HAP-1 (cell line): Measurements from ENCODE around the gene ACSL6.

ENCODE experiments used
- DNase-seq, 2 experiments: peaks; one replicate each; pipeline ENCODE4 v3.0.0-alpha.2; 2016 to 2020; ENCODE audit warnings: low spot score in 2 of 2
- H3K27me3 ChIP-seq: fragments of 250-450 bp; sonication (Bioruptor Pico); 2 replicates; pipeline ENCODE4 v1.5.1; 2020; ENCODE audit warnings: low read depth, mild to moderate bottlenecking, moderate library complexity
- H3K36me3 ChIP-seq: fragments of 250-450 bp; sonication (Bioruptor Pico); replicated peaks from 2 replicates; pipeline ENCODE4 v1.5.1; 2020; ENCODE audit warnings: mild to moderate bottlenecking
- H3K4me1 ChIP-seq: fragments of 250-450 bp; sonication (Bioruptor Pico); 2 replicates; pipeline ENCODE4 v1.5.1; 2020; ENCODE audit warnings: mild to moderate bottlenecking
- H3K4me3 ChIP-seq: fragments of 250-450 bp; sonication (Bioruptor Pico); 2 replicates; pipeline ENCODE4 v1.5.1; 2020; ENCODE audit warnings: mild to moderate bottlenecking, moderate library complexity
- H3K9me3 ChIP-seq: fragments of 250-450 bp; sonication (Bioruptor Pico); 2 replicates; pipeline ENCODE4 v1.5.1; 2020; ENCODE audit warnings: mild to moderate bottlenecking, moderate library complexity
- in situ Hi-C: fragments of 300-500 bp; cut with MboI; formaldehyde crosslinking; loops from 3 replicates; pipeline ENCODE4 v1.14.3; 2020; ENCODE audit warnings: low sequenced_read_pairs, inconsistent platforms, mixed read lengths

The ACSL6 gene

GRCh38 chr5:132016721-132017250, 5.3 kb upstream of the ACSL6 start:
- in situ Hi-C loops = no loop called here
- no peak for DNase-seq
- no peaks in the 10 kb centered on the region for H3K36me3 ChIP-seq
- H3K9me3 ChIP-seq = no peaks in the 10 kb centered on the region
- H3K27me3 ChIP-seq = peaks cover 22% of the 10 kb centered on the region
- H3K4me3 ChIP-seq = no peak overlapping the region
- no peaks in the 10 kb centered on the region for H3K4me1 ChIP-seq

DNA sequence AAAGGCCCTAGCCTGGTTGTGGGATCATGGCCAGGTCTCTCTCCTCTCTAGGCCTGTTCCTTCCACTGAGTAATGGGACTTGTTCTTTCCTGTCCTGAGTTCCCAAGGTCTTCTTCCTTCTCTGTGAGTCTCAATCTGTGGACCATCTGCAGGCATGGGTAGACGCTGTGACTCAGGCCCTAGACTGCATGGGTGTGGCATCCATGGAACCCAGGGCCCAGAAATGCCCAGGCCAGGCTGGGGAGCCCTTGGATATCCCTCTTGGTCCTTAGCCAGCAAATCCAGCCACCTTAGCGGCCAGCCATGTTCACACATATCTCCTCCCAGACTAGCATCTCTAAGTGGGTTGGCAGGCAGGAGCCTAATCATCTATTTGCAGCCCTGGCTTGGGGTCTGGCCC, 2.3 kb upstream of the ACSL6 start:
- DNase-seq = no peak
- no peaks in the 10 kb centered on the region for H3K9me3 ChIP-seq
- in situ Hi-C loops = no loop called here
- no peak overlapping the region for H3K4me3 ChIP-seq
- no peaks in the 10 kb centered on the region for H3K36me3 ChIP-seq
- H3K4me1 ChIP-seq = no peaks in the 10 kb centered on the region
- H3K27me3 ChIP-seq = peaks cover 16% of the 10 kb centered on the region; the same call in 1 of the 2 replicates

DNA sequence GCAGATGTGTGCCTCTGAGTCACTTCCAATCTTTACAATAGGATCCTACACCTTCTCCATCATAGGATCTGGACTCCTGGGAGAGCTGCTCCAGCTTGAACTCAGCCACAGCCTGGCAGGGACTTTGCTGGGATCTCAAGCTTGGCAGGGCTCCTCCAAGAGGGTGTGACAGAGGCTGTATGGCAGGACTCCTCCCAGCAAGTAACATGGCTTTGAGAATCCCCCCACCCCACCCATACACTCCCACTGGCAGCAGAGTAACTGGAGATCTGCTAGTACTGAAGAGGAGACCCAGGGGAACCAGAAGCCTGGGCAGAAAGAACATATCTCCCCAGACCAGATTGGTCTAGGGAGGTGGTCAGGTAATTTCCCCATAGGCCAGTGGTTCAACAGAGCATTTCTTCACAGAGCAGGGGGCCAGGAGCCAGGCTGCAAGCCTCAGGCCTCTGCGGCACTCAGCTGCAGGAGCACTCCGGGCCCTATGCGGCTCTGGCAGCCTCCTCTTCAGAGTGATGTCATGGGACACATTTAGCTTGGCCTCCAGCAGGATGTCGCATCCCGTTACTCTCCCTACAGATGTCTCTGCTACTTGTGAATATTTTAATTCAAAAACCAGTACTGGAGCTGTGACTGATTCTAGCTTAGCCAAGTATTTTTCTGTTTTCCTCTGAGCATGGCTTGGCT, 1.7 kb upstream of the ACSL6 start:
- no peak overlapping the region for H3K4me3 ChIP-seq
- H3K27me3 ChIP-seq = peaks cover 11% of the 10 kb centered on the region; the same call in 1 of the 2 replicates
- DNase-seq = no peak
- H3K9me3 ChIP-seq = no peaks in the 10 kb centered on the region
- H3K4me1 ChIP-seq = no peaks in the 10 kb centered on the region
- H3K36me3 ChIP-seq = no peaks in the 10 kb centered on the region
- in situ Hi-C loops = no loop called here

GRCh38 chr5:132012371-132013005, 1.0 kb upstream of the ACSL6 start:
- in situ Hi-C loops = no loop called here
- Histone ChIP-seq H3K36me3 (no peaks in the 10 kb centered on the region), H3K9me3 (no peaks in the 10 kb centered on the region), H3K4me3 (no peak overlapping the region), H3K4me1 (no peaks in the 10 kb centered on the region), H3K27me3 (peaks cover 7% of the 10 kb centered on the region; the same call in 1 of the 2 replicates)
- peak; percentile 31 to 72 for DNase-seq

DNA sequence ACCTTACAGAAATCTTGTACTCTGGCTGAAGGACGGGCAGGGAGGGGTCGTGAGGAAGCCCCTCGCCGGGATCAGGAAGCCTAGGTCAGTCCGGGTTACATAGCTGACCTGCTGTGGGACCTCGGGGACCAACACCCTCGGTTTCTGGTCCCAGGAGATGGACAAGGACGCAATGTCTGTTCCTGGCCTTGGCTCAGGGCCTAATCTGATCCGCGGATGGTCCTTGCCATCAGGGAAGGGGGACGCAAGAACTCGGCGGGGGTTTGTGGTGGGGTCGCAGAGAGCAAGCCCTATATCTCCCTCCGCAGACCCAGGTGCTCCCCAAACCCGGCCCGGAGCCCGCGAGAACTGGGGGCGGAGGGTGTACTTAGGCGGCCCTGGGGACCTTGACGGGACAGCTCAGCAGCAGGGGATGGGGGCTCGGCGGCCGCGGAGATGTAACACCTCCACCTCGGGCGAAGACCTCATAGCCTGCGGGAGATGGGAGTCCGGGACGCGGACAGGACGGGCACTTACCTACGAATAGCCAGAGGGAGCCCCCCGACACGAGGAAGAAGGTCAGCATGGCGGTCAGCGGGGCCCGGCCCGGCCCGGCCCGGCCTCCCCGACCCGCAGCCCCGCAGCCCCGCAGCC, 353 bp downstream of the ACSL6 start:
- Histone ChIP-seq H3K9me3 (no peaks in the 10 kb centered on the region), H3K27me3 (peaks cover 7% of the 10 kb centered on the region; the same call in 1 of the 2 replicates), H3K4me1 (no peaks in the 10 kb centered on the region), H3K4me3 (peak overlapping the region; percentile 41), H3K36me3 (no peaks in the 10 kb centered on the region)
- DNase-seq = peak in 1 of 2 experiments; percentile 6
- in situ Hi-C loops = no loop called here

DNA sequence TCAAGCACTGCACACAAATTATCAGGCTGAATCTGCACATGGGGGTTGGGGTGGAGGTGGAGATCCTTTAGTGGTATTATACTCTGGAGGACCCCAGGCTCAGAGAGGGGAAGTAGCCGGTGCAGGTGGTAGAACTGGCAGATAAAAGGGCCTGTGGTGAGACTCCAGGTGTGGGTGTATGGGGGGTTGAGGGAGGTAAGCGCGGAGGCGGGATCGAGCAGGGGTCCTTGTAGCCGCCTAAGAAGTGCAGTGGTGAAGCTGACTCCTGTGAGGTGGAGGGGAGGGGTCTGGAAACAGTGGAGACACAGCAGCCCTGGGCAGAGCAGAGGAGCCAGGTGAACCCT, 841 bp downstream of the ACSL6 start:
- no peaks in the 10 kb centered on the region for H3K36me3 ChIP-seq
- in situ Hi-C loops = no loop called here
- no peaks in the 10 kb centered on the region for H3K9me3 ChIP-seq
- DNase-seq = no peak
- peaks cover 7% of the 10 kb centered on the region; the same call in 1 of the 2 replicates for H3K27me3 ChIP-seq
- no peaks in the 10 kb centered on the region for H3K4me1 ChIP-seq
- no peak overlapping the region for H3K4me3 ChIP-seq

DNA sequence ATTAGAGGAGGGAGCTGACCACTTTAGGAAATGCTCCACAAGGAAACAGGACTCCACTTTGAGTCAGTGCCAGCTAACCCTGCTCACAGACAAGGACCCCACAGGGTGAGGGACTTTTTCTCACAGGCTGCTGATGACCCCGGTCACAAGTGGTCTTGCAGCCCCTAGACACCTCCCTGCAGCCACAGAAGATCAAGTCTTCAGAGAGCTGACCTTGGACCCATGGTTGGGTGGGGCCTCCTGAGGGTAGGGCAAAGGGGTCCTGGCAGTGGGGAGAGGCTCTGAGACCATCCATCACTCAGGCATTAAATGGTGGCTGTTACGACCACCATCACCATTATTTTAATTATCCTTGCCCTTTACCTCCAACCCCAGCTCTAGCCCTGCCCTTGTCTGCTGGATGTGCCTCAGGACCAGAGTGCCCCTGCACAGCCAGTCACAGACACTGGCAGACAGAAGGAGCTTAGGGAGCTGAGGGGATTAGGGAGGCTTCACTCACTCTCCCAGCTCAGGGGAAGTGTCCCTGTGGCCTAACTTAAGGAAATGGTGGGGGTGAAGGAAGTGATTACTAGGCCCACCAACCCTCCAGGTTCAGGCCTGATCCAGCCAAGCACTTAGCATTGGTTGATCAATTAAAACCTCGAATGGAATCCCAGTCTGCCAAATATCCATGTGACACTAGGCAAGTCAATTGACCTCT, 1.6 kb downstream of the ACSL6 start:
- Histone ChIP-seq H3K27me3 (peaks cover 2% of the 10 kb centered on the region; the same call in 1 of the 2 replicates), H3K4me1 (no peaks in the 10 kb centered on the region), H3K9me3 (no peaks in the 10 kb centered on the region), H3K36me3 (no peaks in the 10 kb centered on the region), H3K4me3 (no peak overlapping the region)
- no peak for DNase-seq
- in situ Hi-C loops = loop anchor here (5.0 kb wide), 2 partner anchors 418 to 588 kb away; no protein-coding TSS in a partner anchor

DNA sequence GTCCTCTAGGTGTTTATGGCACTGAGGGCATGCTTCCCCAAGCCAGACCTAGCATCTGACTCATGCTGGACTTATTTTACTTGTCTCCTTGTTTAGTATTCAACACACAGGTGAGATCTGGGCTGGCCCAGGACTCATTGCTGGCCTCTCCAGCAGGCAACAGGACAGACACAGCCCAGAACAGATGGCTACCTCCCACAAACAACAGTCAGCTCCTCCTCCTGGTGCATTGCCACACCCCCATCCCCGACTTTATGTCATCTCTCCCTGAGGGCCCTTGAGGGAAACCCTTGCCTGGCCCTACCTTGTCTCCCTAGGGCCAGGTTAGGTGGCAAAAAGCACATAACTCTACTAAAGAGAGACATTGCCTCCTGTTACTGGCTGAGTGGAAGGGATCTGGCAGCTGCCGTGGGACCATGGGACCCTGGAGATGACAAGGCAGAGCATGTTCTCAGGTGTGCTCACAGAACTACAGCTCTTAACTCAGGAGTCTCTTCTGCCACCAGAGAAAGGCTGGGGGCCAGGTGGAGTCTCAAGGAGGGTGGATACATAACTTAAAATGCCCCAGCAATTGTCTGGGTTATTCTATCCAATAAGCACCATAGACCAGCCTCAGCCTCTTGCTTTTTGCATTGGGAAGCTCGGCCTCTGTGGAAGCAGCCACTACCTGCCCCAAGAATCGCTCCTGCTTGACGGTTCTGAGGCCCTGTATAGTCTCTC, 2.3 kb downstream of the ACSL6 start:
- no peaks in the 10 kb centered on the region for H3K27me3 ChIP-seq
- in situ Hi-C loops = loop anchor here (5.0 kb wide), 2 partner anchors 417 to 587 kb away; no protein-coding TSS in a partner anchor
- no peak for DNase-seq

GRCh38 chr5:132008163-132008473, 3.3 kb downstream of the ACSL6 start:
- no peak overlapping the region for H3K4me3 ChIP-seq
- H3K4me1 ChIP-seq = no peaks in the 10 kb centered on the region
- in situ Hi-C loops = loop anchor here (5.0 kb wide), 2 partner anchors 416 to 586 kb away; no protein-coding TSS in a partner anchor
- H3K9me3 ChIP-seq = no peaks in the 10 kb centered on the region
- no peaks in the 10 kb centered on the region for H3K27me3 ChIP-seq
- DNase-seq = no peak
- no peaks in the 10 kb centered on the region for H3K36me3 ChIP-seq

More for the DNA sequence above, 2.3 kb downstream of the ACSL6 start:
- no peaks in the 10 kb centered on the region for H3K4me1 ChIP-seq
- H3K4me3 ChIP-seq = no peak overlapping the region
- H3K36me3 ChIP-seq = no peaks in the 10 kb centered on the region
- H3K9me3 ChIP-seq = no peaks in the 10 kb centered on the region

DNA sequence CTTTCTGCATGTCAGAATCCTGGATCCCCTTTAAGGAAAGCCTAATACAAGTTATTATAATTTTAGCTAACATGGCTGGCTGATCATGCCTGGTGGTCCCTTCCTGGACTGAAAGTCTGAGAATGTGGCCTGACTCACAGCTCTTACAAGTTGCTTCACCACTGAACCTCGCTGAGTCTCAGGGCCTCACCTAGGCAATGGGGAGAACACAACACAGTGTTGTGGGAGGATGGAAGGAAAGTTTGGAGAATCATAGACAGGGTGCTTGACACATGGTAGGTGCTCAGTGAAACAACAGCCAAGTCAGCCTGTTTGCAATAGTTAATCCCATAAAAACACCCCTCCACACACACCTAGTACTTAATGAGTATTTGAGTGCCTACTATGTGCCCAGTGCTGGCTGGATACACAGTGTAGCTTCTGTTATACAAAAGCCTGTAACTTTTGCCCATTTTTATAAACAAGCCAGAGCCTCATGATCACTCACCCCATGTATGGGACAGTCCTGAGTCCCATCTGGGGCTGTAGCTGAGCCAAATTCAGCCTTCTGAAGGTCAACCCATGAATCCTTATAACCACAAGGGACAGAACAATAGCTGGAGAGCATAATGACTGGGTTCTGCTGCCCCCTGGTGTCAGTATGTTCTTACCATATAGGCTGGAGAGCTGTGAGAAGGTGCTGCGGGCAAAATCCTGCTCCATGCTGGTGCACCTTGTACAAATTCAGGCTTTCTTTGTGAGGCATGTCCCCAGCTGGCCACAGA, 3.9 kb downstream of the ACSL6 start:
- peak; percentile 78 to 88 for DNase-seq
- Histone ChIP-seq H3K36me3 (no peaks in the 10 kb centered on the region), H3K27me3 (no peaks in the 10 kb centered on the region), H3K9me3 (no peaks in the 10 kb centered on the region), H3K4me3 (no peak overlapping the region), H3K4me1 (no peaks in the 10 kb centered on the region)
- in situ Hi-C loops = loop anchor here (5.0 kb wide), 2 partner anchors 415 to 585 kb away; no protein-coding TSS in a partner anchor

GRCh38 chr5:132006331-132007120, 4.9 kb downstream of the ACSL6 start:
- Histone ChIP-seq H3K4me1 (no peaks in the 10 kb centered on the region), H3K4me3 (no peak overlapping the region), H3K36me3 (no peaks in the 10 kb centered on the region), H3K9me3 (no peaks in the 10 kb centered on the region), H3K27me3 (no peaks in the 10 kb centered on the region)
- no peak for DNase-seq
- in situ Hi-C loops = loop anchor here (5.0 kb wide), 2 partner anchors 414 to 584 kb away; no protein-coding TSS in a partner anchor

- no peaks in the 10 kb centered on the region for H3K9me3 ChIP-seq
- DNase-seq = no peak
- no peaks in the 10 kb centered on the region for H3K36me3 ChIP-seq
- no peaks in the 10 kb centered on the region for H3K27me3 ChIP-seq
- no peaks in the 10 kb centered on the region for H3K4me1 ChIP-seq
- in situ Hi-C loops = loop anchor here (5.0 kb wide), 2 partner anchors 413 to 583 kb away; no protein-coding TSS in a partner anchor
- H3K4me3 ChIP-seq = no peak overlapping the region
These were observed 5.9 kb downstream of the ACSL6 start for GRCh38 chr5:132005591-132005990.
